Embryonic facial prominence (tissue), 1 donor: ENCODE data around the gene EVL.

Experiments
- DNase-seq: peaks from one replicate; pipeline ENCODE4 v3.0.0-alpha.2; 2016; ENCODE audit errors: extremely low spot score

Gene EVL

GRCh38 chr14:100109594-100109955, 44.4 kb downstream of the EVL start:
- no peak for DNase-seq

- DNase-seq, result no peak
Measured at GRCh38 chr14:100110816-100111215, 45.6 kb downstream of the EVL start.

GRCh38 chr14:100111931-100112704, 46.9 kb downstream of the EVL start:
- DNase-seq, result no peak

GRCh38 chr14:100114109-100114765, 49.0 kb downstream of the EVL start:
- no peak for DNase-seq

GRCh38 chr14:100115236-100115635, 50.0 kb downstream of the EVL start:
- DNase-seq, result no peak

GRCh38 chr14:100115726-100116125, 50.5 kb downstream of the EVL start:
- no peak for DNase-seq

- DNase-seq, result no peak
Measured at GRCh38 chr14:100116134-100116533, 50.9 kb downstream of the EVL start.

- DNase-seq, result no peak
Measured at GRCh38 chr14:100117026-100117425, 51.8 kb downstream of the EVL start.

- no peak for DNase-seq
Measured at GRCh38 chr14:100117633-100118395, 52.6 kb downstream of the EVL start.

- no peak for DNase-seq
Measured at GRCh38 chr14:100118396-100119011, 53.3 kb downstream of the EVL start.

- DNase-seq, result no peak
Measured at GRCh38 chr14:100119251-100119650, 54.0 kb downstream of the EVL start.

GRCh38 chr14:100120522-100121269, 55.5 kb downstream of the EVL start:
- no peak for DNase-seq

- no peak for DNase-seq
Measured at GRCh38 chr14:100121643-100122480, 56.6 kb downstream of the EVL start.

- no peak for DNase-seq
Measured at GRCh38 chr14:100122481-100123223, 57.4 kb downstream of the EVL start.

GRCh38 chr14:100123618-100124017, 58.4 kb downstream of the EVL start:
- no peak for DNase-seq

GRCh38 chr14:100124551-100125088, 59.4 kb downstream of the EVL start:
- no peak for DNase-seq

GRCh38 chr14:100126401-100126800, 61.2 kb downstream of the EVL start:
- no peak for DNase-seq

- DNase-seq, result no peak
Measured at GRCh38 chr14:100127853-100128455, 62.7 kb downstream of the EVL start.

- DNase-seq, result no peak
Measured at GRCh38 chr14:100128688-100129087, 63.5 kb downstream of the EVL start.
